GM12892 (cell line): ENCODE measurements around the gene MKRN1.

Experiments
- POLR2A ChIP-seq: IDR thresholded peaks from 2 replicates; pipeline ENCODE4 v1.6.1; 2011; ENCODE audit warnings: low read depth, low read length, control low read depth
- POLR2AphosphoS5 ChIP-seq: IDR thresholded peaks from 2 replicates; pipeline ENCODE4 v1.6.1; 2011; ENCODE audit warnings: low read depth, low read length, control low read depth

DNA sequence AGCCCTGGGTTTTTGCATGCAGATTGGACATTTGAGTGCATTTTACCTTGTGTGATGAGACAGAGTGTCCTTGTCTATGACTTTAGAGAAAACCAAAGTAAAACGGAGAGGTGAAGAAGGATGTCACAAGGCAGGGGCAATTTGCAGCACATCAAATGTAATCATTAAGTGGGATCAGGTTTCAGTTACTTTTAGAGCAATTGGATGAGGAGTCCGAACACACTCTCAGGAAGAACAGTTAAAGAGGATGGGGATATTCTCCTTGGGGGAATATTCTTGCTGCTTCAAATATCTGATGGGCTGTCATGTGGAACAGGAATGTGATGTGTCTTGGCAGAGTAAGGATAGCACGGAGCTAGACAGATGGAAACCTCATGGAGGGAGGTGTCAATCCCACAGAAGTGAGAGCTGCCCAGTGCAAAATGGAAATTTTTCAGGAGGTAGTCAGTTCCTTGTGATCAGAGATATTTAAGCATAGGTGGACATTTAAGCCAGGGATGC, 74.7 kb downstream of the MKRN1 start:
- no peak for TF ChIP-seq POLR2AphosphoS5
- TF ChIP-seq POLR2A = no peak
